A549 treated with AZD9567 at 1 μM for 4 hours (cell line): ENCODE data around the gene NUTM1. TPM values are rescaled to one million over a fixed set of nuclear protein-coding genes. Genes with fewer than 3 reads are reported as not detected.

Experiments used
- total RNA-seq: library from RNA; stranded (reverse); fragments of 200-300 nt; extraction: Qiagen RNA extraction; gene quantifications from 5 replicates; pipeline ENCODE4 v1.2.3, GENCODE V29; 2022; ENCODE audit not compliant: insufficient read depth

The NUTM1 gene, protein sequence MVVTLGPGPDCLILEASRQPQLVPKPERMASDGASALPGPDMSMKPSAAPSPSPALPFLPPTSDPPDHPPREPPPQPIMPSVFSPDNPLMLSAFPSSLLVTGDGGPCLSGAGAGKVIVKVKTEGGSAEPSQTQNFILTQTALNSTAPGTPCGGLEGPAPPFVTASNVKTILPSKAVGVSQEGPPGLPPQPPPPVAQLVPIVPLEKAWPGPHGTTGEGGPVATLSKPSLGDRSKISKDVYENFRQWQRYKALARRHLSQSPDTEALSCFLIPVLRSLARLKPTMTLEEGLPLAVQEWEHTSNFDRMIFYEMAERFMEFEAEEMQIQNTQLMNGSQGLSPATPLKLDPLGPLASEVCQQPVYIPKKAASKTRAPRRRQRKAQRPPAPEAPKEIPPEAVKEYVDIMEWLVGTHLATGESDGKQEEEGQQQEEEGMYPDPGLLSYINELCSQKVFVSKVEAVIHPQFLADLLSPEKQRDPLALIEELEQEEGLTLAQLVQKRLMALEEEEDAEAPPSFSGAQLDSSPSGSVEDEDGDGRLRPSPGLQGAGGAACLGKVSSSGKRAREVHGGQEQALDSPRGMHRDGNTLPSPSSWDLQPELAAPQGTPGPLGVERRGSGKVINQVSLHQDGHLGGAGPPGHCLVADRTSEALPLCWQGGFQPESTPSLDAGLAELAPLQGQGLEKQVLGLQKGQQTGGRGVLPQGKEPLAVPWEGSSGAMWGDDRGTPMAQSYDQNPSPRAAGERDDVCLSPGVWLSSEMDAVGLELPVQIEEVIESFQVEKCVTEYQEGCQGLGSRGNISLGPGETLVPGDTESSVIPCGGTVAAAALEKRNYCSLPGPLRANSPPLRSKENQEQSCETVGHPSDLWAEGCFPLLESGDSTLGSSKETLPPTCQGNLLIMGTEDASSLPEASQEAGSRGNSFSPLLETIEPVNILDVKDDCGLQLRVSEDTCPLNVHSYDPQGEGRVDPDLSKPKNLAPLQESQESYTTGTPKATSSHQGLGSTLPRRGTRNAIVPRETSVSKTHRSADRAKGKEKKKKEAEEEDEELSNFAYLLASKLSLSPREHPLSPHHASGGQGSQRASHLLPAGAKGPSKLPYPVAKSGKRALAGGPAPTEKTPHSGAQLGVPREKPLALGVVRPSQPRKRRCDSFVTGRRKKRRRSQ
- not detected in 5 replicates for total RNA-seq

DNA sequence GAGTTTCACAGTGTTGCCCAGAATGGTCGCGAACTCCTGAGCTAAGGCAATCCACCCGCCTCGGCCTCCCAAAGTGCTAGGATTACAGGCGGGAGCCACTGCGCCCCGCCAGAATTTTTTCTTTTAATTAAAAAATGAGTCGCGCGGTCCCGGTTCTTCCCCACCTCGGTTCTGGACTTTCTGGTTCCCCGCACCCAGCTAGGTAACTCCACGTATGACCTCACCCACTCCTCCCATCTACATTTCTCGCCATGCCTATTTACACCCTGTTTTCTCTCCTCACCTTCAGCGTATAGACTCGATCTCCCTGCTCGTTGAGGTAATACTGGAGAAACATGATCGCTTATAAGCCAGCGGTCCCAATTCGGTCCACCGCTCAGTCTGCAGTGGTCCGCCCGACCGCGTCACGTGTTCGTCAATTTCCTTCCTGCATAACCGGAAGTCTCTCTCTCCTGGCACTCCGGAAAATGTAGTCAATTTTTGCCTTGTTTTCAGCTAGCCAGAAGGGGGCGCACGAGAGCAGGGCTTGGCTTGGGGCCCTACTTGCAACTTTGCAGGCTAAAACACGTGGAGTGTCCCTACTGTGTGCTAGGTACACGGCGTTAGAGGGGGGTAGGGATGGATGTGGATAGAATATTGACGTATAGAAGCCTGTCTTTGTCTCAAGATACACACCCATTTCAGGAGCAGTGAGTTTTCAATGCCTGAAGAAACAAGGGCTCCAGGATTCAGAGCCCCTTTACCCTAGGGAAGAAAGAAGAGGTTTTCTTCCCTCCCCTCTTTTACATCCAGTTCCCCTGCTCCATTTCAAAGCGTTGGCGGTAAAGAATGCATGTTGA is at the start of gene NUTM1, which contains the start of gene NOP10:
Gene NUTM1 (plus strand): TSS at position 579 of the 839 bp plus-strand sequence. CDS start 382 bp downstream, outside the sequence.
Gene NOP10 (minus strand): TSS at position 400 of the 839 bp plus-strand sequence. CDS start 63 bp downstream, at position 337.

DNA sequence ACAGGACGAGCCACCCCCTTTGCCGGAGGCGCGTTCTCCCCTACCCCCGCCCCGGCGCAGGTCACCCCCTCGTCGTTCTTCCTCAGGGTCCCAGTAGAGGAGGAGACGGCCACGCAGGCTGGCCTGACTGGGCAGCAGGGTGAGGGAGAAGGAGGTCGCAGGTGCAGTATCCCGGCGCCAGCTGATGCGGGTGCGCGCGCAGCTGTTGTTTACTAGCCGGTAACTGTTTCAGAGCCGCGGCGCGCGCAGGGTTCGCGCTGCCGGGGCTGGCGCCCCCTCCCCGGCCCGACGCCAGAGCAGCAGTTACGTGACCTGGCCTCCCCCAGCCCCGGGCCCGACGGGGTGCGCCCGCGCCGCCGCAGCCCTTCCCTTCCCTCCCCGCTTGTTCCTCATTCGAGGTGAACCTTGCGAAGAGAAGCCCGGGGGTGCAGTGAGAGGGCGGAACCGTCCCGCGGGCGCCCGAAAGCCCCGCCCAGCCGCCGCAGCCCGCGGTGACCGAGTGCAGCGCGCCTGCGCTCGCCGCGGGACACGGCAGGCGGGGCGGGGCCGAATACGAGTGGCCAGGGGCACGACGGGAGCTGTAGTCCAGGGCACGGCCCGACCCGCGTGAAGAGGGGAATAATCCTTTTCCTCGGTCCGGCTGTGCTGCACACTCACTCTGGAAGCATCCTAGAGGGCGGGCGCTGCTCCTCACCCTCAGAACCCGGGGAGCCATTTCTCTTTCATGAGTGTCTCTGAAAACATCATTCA is 5.4 kb upstream of the NUTM1 start, which contains the start of gene SLC12A6:
Gene SLC12A6 (minus strand): TSS at position 225 of the 750 bp plus-strand sequence. CDS start 1,101 bp downstream, outside the sequence.

DNA sequence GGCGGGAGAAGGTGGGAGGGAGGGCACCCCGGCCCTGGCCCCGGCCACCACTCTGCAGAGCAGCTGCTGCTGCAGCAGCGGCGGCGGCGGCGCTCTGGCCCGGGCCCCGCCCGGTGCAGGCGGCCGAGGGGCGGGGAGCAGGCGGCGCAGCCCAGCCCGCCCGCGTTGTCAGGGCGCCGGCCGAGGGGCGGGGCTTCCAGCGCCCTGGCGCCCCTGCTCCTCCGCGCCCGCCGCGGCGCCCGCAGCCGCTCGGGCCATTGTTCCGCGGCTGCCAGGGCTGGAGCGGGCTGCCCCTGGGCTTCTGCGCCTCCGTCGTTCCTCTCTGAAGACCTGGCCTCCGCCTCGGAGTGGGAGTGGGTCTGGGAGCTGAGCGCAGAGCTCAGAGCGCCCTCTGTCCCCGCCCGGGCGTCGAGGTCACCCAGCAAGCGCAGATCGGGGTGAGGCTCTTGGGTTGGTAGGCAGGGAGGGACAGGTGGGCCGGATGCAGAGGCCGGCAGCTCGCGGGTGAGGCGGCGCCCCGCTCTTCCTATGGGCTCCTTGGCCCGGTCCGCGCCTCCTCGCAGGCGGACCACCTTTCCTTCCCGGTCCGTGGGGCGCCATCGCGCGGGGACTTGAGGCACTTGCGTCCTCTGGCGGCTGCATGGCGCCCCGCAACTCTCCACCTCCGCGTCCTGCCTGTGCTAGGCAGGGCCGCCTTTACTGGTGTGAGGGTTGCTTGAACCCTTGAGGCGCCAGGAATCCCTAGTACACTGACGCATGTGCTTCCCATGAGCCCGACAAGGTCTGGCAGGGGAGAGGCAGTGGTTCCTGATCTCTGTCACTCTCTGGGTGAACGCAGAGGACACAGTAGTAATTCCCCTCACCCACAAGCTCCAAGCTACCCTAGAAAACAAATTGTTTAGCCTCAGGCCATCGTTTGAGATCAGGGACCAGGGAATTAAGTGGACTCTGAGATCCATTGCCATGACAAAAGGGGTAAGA is 24.3 kb downstream of the NUTM1 start, which contains the start of gene LPCAT4:
Gene LPCAT4 (minus strand): TSS at position 96 of the 981 bp plus-strand sequence. CDS start 96 bp downstream, outside the sequence.

Other genes starting within 250 kb of the NUTM1 start
- 110 to 149 TPM (median 143 TPM) in 5 replicates for gene EMC7, start 241.5 kb upstream of the NUTM1 start, total RNA-seq
- 1.3 to 1.7 TPM (median 1.5 TPM) in 5 replicates for gene PGBD4, start 241.2 kb upstream of the NUTM1 start, total RNA-seq
- 18.7 to 41.6 TPM (median 35.8 TPM) in 5 replicates for gene KATNBL1, start 133.2 kb upstream of the NUTM1 start, total RNA-seq
- gene EMC4, start 118.3 kb upstream of the NUTM1 start, total RNA-seq: 189 to 207 TPM (median 192 TPM) in 5 replicates
- 4.2 to 6.1 TPM (median 5.6 TPM) in 5 replicates for gene SLC12A6, start 5.5 kb upstream of the NUTM1 start, total RNA-seq
- 483 to 556 TPM (median 526 TPM) in 5 replicates for gene NOP10, start 179 bp upstream of the NUTM1 start, total RNA-seq
- gene LPCAT4, start 23.9 kb downstream of the NUTM1 start, total RNA-seq: 45.6 to 64.1 TPM (median 61.9 TPM) in 5 replicates
- 1.5 to 11.0 TPM (median 10.5 TPM) in 5 replicates for gene GOLGA8A, start 94.5 kb downstream of the NUTM1 start, total RNA-seq
- gene GOLGA8B, start 240.3 kb downstream of the NUTM1 start, total RNA-seq: 11.6 to 24.4 TPM (median 20.3 TPM) in 5 replicates